HG02840 (cell line): ENCODE results near the gene CYP2C18.
"Not testable (repeated sequence)": the region's sequence is repeated elsewhere in the genome, so short reads cannot be mapped to it uniquely, and the experiment has no call there.

Source experiments
- ATAC-seq: cut with Tn5 transposase; IDR thresholded peaks from one replicate; pipeline ENCODE4 v1.9.1; 2021; ENCODE audit warnings: mild to moderate bottlenecking, moderate library complexity, moderate number of reproducible peaks; ENCODE audit not compliant: unreplicated experiment, low FRiP score

The CYP2C18 gene

DNA sequence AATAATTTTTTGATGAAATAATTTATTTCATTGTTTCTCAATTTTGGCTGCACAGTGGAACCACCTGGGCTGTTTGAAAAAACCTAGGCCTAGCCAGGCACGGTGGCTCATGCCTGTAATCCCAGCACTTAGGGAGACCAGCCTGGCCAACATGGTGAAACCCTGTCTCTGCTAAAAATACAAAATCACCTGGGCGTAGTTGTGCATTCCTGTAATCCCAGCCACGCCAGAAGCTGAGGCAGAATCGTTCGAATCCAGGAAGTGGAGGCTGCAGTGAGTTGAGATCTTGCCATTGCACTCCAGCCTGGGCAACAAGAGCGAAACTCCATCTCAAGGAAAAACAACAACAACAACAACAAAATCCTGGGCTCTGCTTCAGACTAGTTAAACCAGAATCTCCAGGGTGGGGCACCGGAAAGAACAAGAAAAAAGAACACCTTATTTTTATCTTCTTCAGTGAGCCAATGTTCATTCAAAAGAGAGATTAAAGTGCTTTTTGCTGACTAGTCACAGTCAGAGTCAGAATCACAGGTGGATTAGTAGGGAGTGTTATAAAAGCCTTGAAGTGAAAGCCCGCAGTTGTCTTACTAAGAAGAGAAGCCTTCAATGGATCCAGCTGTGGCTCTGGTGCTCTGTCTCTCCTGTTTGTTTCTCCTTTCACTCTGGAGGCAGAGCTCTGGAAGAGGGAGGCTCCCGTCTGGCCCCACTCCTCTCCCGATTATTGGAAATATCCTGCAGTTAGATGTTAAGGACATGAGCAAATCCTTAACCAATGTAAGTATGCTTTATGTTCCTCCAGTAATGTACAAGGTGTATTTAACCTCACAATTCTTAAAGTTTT, at the start of gene CYP2C18:
Gene CYP2C18 (plus strand): TSS at position 516 of the 841 bp plus-strand sequence. CDS start 91 bp downstream, at position 607.
- no peak for ATAC-seq

DNA sequence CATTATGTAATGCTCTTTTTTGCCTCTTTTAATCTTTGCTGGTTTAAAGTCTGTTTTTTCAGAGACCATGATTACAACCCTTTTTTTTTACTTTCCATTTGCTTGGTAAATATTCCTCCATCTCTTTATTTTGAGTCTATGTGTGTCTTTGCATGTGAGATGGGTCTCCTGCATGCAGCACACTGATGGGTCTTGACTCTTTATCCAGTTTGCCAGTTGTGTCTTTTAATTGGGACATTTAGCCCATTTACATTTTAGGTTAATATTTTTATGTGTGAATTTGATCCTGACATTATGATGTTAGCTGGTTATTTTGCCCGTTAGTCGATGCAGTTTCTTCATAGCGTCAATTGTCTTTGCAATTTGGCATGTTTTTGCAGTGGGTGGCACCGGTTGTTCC, 45.4 kb upstream of the CYP2C18 start:
- not testable (repeated sequence) for ATAC-seq

DNA sequence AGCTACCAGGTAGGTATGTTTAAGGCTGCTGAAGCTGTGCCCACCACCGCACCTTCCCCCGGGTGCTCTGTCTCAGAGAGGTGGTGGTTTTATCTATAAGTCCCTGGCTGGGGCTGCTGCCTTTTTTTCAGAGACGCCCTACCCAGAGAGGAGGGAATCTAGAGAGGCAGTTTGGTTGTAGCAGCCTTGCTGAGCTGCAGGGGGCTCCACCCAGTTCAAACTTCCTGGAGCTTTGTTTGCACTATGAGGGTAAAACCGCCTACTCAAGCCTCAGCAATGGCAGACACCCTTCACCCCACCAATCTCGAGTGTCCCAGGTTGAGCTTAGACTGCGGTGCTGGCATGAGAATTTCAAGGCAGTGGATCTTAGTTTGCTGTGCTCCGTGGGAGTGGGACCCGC, 43.6 kb upstream of the CYP2C18 start:
- ATAC-seq = no peak

DNA sequence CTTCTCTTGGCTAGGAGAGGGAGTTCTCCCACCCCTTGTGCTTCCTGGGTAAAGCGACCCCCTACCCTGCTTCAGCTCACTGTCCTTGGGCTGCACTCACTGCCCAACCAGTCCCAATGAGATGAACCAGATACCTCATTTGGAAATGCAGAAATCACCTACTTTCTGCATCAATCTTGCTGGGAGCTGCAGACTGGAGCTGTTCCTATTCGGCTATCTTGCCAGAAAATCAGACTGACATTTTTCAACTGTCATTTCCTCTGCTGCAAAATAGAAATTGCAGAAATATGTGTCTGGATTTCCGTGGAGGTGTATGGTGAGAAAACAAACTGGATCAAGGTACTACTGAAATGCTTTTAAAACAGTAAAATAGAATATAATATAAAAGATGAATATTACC, 43.0 kb upstream of the CYP2C18 start:
- no peak for ATAC-seq

DNA sequence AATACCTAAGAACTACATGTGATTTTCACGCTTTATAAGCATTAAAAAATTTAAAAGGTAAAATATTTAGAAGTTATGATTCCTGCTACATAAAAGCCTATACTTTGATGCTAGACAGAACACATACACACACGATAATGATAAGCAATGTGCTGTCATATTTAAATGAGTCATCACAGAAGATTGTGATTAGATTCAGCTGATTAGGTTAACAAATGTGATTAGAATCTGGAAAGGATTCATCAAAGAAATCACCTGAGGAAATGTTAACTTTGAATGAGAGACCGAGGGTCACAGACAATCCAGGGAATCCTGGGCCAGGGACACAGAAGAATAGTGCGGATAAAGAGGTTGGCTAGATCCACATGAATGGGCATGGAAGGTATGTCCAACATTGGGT, 42.0 kb upstream of the CYP2C18 start:
- no peak for ATAC-seq

DNA sequence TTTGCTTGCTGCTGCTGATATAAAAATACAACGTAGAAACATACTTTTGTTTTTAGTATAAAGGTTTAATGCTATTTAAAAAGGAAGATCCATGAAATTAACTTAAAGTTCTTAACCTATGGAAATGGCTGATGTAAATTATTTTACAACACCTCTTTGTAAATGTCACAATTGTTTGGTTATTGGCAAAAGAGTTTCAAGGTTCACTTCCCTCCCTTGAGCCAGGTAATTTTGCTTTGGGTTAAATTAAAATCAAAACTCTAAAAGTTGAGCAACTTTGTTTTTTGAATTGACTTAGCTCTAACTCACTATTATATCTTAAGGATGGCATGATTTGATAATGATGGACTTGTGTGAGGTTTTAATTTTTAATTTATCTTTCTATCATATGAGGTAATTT, 39.2 kb upstream of the CYP2C18 start:
- no peak for ATAC-seq

DNA sequence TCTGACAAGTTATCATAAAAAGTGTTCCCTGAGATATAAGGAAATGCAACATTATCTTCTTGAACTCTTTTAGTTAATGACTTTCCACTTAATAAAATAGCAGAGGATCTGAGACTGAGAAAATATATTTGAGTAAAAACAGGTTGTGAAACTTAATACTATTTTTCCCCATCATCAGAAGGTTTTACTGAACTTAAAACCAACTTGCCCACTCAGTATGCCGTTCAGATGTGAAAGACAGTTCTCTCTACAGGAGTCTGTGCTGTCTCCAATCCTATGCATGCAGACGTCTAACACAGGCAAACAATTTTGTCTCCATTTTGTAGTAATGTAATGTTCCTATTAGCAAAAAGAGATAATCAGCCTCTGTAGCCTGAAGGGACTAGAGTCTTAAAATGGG, 38.2 kb upstream of the CYP2C18 start:
- ATAC-seq = peak; percentile 62

DNA sequence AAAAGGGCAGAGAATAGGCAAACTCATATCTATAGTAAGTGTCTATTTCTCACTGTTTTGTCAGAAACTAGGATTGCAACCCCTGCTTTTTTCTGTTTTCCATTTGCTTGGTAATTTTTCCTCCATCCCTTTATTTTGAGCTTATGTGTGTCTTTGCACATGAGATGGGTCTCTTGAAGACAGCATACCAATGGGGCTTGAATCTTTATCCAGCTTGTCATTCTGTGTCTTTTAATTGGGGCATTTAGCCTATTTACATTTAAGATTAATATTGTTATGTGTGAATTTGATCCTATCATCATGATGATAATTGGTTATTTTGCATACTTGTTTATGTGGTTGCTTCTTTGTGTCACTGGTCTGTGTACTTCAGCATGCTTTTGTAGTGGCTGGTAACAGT, 28.3 kb upstream of the CYP2C18 start:
- not testable (repeated sequence) for ATAC-seq

DNA sequence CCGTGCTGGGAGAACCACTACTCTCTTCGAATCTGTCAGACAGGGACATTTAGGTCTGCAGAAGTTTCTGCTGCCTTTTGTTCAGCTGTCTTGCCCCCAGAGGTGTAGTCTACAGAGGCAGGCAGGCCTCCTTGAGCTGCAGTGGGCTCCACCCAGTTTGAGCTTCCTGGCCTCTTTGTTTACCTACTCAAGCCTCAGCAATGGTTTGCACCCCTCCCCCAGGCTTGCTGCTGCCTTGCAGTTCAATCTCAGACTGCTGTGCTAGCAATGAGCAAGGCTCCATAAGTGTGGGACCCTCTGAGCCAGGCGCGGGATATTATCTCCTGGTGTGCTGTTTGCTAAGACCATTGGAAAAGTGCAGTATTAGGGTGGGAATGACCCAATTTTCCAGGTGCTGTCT, 20.5 kb upstream of the CYP2C18 start:
- ATAC-seq = not testable (repeated sequence)

DNA sequence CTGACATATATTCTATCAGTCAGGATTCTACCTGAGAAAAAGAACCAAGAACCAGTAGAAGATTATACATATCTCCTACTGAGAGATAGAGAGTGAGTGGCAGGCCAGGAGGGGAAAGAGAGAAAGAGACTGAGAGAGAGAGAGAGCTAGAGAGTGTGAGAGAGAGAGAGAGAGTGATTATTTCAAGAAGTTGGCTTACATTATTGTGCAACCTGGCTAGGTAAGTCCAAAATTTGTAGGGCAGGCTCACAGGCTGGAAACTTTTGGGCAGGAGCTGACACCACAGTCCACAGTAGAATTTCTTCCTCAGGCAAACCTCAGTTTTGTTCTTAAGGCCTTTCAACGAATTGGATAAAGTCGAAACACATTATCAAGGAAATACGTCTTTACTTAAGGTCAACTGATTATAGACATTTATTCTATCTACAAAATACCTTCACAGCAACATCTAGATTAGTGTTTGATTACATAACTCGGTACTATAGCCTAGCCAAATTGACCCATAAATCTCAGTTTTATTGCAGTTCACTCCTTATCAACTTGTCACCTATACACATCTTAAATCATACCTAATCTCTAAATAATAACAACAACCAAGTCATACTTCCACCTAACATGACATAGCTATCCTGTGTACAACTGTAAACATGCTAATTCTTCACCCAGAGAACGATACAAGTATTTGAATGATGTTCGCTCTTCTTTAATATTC, 17.0 kb upstream of the CYP2C18 start:
- no peak for ATAC-seq

DNA sequence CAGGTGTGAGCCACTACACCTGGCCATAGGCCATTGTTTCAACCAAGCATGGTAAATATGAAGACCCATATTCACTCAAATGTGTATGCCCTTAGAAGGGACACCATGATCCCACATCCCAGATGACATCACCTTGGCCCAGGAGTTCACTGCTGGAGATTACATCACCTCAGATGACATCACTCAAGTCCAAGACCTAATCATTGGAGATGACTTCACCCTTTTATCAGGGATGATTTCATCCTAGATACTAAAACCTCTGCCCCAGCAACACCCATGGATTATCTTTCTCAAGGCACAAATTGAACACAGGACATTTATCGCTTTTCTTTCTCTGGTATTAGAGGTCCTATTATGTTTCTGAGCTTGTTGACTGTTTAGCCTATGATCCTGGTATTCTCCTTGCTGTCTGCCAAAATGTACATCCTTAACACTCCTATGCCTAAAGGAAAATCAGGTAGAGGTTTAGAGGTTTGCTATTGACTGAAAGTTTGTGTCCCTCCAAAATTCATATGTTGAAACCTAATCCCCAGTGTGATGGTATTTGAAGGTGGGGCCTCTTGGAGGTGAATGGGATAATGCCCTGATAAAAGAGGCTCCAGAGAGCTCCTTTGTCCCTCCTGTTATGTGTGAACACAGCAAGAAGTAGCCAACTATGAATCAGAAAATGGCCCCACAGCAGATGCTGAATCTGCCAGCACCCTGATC, 9.8 kb upstream of the CYP2C18 start:
- ATAC-seq = no peak

DNA sequence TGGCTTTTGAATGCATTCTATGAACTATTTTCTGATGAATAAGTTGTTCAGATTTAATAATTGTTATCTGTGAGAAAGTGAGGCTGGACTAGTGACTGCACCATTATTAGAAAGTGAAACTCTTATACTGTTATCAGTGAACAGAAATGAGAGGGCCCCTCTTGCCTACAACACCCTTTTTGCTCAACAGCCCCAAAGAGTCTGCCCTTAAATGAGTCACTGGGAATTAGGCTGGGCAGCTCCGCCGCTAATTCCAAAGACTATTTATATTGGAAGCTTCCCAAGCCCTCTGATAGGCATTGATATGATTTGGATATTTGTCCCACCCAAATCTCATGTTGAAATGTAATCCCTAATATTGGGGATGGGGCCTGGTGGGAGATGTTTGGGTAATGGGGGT, 7.0 kb upstream of the CYP2C18 start:
- no peak for ATAC-seq

DNA sequence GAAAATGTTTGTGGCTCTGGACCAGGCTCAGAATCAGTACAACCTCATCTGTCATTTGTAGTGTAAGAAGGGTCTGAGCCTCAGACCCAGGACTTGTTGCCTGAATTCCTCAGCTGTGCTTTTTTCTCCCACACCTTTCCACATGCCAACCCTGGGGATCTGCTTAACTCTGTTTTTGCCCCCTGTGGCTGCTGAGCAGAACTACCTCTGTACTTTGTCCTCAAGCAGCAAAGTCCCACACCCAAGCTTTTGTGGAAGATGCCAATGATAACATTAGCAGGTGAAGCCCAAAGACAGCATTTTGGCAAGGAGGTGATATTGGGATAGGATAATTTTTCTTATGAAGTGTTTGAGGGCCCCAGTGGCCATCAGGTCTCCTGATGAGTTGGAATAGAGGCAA, 5.8 kb upstream of the CYP2C18 start:
- no peak for ATAC-seq

DNA sequence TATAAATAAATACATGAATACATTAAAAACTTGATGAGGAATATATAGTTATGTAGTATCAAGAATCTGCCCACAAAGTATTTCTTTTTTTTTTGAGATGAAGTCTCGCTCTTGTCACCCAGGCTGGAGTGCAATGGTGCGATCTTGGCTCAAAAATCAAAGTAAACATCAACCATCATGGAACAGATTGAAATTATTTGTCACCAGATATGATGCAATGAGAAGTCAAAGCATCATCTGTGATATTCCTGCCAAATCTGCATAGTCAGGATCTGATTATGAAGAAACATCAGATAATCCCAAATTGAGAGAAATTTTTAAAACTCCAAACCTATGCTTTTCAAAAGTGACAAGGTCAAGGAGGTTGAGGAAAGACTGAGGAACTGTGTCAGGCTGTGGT, 5.1 kb upstream of the CYP2C18 start:
- ATAC-seq = no peak

DNA sequence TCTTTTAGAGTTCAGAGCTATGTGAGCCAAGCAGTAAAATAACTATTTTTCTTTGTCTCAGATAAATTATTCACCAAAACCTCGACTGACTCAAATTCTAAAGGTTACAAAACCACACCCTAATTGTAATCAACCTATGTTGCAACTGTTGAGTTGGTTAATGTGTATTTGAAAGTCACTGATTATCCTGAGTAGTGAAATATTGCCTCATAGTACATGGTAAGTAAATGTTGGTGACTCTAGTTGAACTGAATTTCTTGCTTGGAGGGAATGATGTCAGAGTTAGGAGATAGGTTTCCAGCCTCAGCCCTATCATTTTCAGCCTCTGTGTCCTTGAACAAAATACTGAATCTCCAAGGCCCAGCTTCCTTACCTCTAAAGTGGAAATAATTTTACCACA, 3.0 kb upstream of the CYP2C18 start:
- peak; percentile 56 for ATAC-seq

DNA sequence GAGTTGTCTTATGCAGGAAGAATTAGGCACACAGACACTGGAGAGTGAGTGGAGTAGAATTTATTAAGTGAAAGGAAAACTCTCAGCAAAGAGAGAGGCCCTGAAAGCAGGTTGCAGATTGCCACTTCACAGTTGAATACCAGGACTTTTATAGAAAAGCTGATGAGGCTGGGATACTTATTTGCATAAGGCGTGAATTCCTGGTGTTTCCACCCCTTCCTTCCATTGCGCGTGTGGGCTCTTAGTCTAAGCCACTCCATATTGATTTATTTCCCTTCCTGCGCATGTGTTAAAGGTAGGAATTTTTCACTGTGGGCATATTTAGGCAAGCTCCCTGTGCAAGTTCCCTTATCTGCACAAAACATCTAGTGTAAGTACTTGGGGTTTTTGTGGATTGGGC, 893 bp upstream of the CYP2C18 start:
- not testable (repeated sequence) for ATAC-seq

DNA sequence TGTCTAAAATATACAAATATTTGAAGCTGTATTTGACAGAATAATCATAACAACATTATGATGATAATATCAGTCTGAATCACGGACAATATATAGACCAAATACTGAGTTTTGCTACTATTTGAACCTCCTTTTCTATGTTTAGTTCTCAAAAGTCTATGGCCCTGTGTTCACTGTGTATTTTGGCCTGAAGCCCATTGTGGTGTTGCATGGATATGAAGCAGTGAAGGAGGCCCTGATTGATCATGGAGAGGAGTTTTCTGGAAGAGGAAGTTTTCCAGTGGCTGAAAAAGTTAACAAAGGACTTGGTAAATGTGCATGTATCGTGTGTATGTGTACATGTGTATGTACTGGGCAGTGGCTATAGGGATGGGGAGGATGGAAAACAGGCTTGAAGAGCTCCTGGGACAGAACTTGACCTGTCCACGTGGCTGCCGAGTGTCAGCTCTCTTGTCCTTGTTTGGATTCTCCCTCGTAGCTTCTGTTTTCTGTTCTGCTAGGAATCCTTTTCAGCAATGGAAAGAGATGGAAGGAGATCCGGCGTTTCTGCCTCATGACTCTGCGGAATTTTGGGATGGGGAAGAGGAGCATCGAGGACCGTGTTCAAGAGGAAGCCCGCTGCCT, 4.2 kb downstream of the CYP2C18 start:
- no peak for ATAC-seq

DNA sequence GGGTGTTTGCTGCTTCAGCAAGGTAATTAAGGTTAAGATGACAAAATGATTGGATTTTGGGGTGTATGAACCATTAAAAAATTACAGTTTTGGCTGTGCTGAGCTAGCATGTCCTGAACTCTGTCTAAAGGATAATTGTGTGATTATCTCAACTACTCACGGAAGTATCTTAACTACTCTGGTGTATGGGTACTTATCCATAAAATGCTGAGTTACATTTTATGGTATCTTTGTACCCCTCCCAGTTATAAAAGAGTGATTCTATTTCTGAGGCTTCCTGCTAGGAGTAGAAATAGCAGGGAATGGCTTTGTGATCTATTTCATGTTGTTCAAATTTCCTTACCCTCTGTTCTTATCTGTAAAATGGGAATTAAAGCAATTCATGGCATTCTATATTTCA, 22.6 kb downstream of the CYP2C18 start:
- no peak for ATAC-seq

DNA sequence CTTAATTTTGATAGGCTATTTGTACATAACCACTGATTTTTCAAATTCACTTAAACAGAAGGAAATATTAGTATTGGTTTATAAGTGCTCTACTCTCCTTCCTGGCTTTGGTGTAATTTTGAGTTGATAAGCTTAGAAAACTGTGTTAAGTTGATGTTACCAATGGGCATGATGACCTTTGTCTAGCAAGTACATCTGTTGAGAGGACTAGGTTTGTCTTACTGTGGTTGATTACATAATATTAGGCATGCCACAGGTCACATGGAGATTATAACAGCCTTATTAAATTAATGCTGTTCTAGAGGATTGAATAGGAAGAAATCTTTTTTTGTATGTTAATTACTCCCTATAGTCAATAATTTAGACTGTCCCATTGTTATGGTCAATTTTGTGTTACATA, 27.0 kb downstream of the CYP2C18 start:
- no peak for ATAC-seq

DNA sequence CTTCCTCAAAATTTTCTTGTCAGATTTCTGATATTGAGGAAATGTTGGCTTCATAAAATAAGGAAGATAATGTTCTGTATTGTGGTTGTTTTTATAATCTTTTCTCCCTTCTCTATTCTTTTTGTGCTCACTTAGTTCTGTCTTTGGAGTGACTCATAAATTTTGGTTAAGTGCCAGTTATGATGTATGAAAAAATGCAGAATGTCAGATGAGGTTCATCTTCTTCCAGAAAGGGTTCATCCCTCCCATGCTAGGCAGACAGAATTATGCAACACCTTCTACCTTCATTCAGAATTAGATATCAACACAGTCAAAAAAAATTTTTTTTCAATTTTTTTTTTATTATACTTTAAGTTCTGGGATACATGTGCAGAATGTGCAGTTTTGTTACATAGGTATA, 42.3 kb downstream of the CYP2C18 start:
- no peak for ATAC-seq

DNA sequence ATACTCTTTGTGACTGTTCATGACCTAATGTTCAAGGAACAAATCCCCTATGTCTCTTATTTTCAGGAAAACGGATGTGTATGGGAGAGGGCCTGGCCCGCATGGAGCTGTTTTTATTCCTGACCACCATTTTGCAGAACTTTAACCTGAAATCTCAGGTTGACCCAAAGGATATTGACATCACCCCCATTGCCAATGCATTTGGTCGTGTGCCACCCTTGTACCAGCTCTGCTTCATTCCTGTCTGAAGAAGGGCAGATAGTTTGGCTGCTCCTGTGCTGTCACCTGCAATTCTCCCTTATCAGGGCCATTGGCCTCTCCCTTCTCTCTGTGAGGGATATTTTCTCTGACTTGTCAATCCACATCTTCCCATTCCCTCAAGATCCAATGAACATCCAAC, 51.7 kb downstream of the CYP2C18 start:
- ATAC-seq = no peak
